B cell (primary cell): ENCODE measurements around the gene GYS2.

ENCODE experiments used
- EZH2 ChIP-seq: IDR thresholded peaks from 2 replicates; pipeline ENCODE4 v1.6.1; 2012; ENCODE audit warnings: borderline replicate concordance, low read depth, mild to moderate bottlenecking, moderate library complexity, low read length; ENCODE audit not compliant: insufficient read depth, poor library complexity, severe bottlenecking
- TF ChIP-seq, protein P1 (sequence below): fragments of 200-600 bp; IDR thresholded peaks from one replicate; pipeline ENCODE4 v1.8.0; 2022; ENCODE audit warnings: antibody characterized with exemption, mild to moderate bottlenecking

GRCh38 chr12:21562859-21563258 is 41.8 kb downstream of the GYS2 start:
- no peak for TF ChIP-seq EZH2
- TF ChIP-seq, protein P1, sequence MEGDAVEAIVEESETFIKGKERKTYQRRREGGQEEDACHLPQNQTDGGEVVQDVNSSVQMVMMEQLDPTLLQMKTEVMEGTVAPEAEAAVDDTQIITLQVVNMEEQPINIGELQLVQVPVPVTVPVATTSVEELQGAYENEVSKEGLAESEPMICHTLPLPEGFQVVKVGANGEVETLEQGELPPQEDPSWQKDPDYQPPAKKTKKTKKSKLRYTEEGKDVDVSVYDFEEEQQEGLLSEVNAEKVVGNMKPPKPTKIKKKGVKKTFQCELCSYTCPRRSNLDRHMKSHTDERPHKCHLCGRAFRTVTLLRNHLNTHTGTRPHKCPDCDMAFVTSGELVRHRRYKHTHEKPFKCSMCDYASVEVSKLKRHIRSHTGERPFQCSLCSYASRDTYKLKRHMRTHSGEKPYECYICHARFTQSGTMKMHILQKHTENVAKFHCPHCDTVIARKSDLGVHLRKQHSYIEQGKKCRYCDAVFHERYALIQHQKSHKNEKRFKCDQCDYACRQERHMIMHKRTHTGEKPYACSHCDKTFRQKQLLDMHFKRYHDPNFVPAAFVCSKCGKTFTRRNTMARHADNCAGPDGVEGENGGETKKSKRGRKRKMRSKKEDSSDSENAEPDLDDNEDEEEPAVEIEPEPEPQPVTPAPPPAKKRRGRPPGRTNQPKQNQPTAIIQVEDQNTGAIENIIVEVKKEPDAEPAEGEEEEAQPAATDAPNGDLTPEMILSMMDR = no peak
